HCT116 (cell line): ENCODE measurements around the gene IL21R. TPM values are rescaled to one million over a fixed set of nuclear protein-coding genes. Genes with fewer than 3 reads are reported as not detected.

Source experiments
- ATAC-seq: fragments of 200-7000 bp; cut with Tn5 transposase; 2 replicates; pipeline ENCODE4 v1.9.1; 2020; ENCODE audit warnings: mild to moderate bottlenecking, moderate library complexity
- BruUV-seq: library from RNA; stranded (reverse); fragments of 400-500 nt; replicated peaks from 2 replicates; lab custom pipeline; 2021; lab: Mats Ljungman, UMichigan
- CTCF ChIA-PET: fragments of 300-600 bp; sonication (Branson Sonifier 250); formaldehyde crosslinking; loops from one replicate; lab custom pipeline; 2021; ENCODE audit warnings: antibody characterized with exemption; lab: Charles Lee
- POLR2A ChIA-PET: fragments of 300-600, 350-600 bp; sonication (Branson Sonifier 250); formaldehyde crosslinking; loops from one replicate; lab custom pipeline; 2021; ENCODE audit warnings: antibody characterized with exemption; lab: Charles Lee
- RAD21 ChIA-PET, 2 experiments: fragments of 300-600 bp; sonication (Branson Sonifier 250); formaldehyde crosslinking; loops; one replicate each; lab custom pipeline; 2023; ENCODE audit warnings: low total read pairs in 2 of 2; ENCODE audit not compliant: uncharacterized antibody in 2 of 2, unreplicated experiment in 2 of 2, low non-redundant PET in 1 of 2; lab: Charles Lee
- DNase-seq: peaks from one replicate; pipeline ENCODE4 v3.0.0-alpha.2; 2010; ENCODE audit warnings: low read depth, low spot score
- H2AFZ ChIP-seq: fragments of 200-600 bp; shearing (Covaris generic), sonication (generic); 2 replicates; pipeline ENCODE4 v1.6.1; 2017; ENCODE audit warnings: low read depth, mixed run types, mixed read lengths, antibody characterized with exemption, low read length; ENCODE audit not compliant: poor library complexity, severe bottlenecking
- H3K27ac ChIP-seq: 2 replicates; pipeline ENCODE4 v1.5.1; 2012; ENCODE audit warnings: low read depth, low read length
- H3K27me3 ChIP-seq: fragments of 200-600 bp; sonication (generic); 2 replicates; pipeline ENCODE4 v1.6.1; 2016; ENCODE audit warnings: mixed run types, low read length, mixed read lengths; ENCODE audit not compliant: insufficient read depth
- H3K36me3 ChIP-seq, 2 experiments: fragments of 200-500 bp in 1 of 2; fragments of 200-600 bp in 1 of 2; sonication (Bioruptor generic) in 1 of 2; sonication (generic) in 1 of 2; 2 replicates each; pipeline versions ENCODE4 v1.5.1 to v1.6.1; 2014 to 2016; ENCODE audit warnings: low read length in 2 of 2, inconsistent platforms in 1 of 2, mixed read lengths in 1 of 2, mixed run types in 1 of 2; ENCODE audit not compliant: insufficient read depth in 2 of 2, control insufficient read depth in 1 of 2
- H3K4me1 ChIP-seq, 2 experiments: fragments of 200-600 bp in 1 of 2; sonication (generic) in 1 of 2; 2 replicates each; pipeline versions ENCODE4 v1.5.1 to v1.6.1; 2012 to 2017; ENCODE audit warnings: low read length in 2 of 2, inconsistent platforms in 1 of 2, mild to moderate bottlenecking in 1 of 2, mixed read lengths in 1 of 2, mixed run types in 1 of 2, moderate library complexity in 1 of 2; ENCODE audit not compliant: insufficient read depth in 2 of 2, control insufficient read depth in 1 of 2
- H3K4me2 ChIP-seq: fragments of 200-600 bp; sonication (generic); 2 replicates; pipeline ENCODE4 v1.6.1; 2017; ENCODE audit warnings: mixed run types, low read length, mixed read lengths
- H3K4me3 ChIP-seq, 2 experiments: fragments of 200-600 bp in 1 of 2; sonication (generic) in 1 of 2; replicated peaks in 1 of 2; 2 replicates each; pipeline ENCODE4 v1.5.1; 2011 to 2016; ENCODE audit warnings: low read length in 2 of 2, control low read depth in 1 of 2, low read depth in 1 of 2, mild to moderate bottlenecking in 1 of 2, mixed read lengths in 1 of 2, mixed run types in 1 of 2
- H3K79me2 ChIP-seq: fragments of 200-600 bp; sonication (generic); 2 replicates; pipeline ENCODE4 v1.6.1; 2017; ENCODE audit warnings: mild to moderate bottlenecking, mixed run types, low read length, moderate library complexity, mixed read lengths; ENCODE audit not compliant: insufficient read depth
- H3K9ac ChIP-seq: fragments of 200-600 bp; sonication (generic); 2 replicates; pipeline ENCODE4 v1.6.1; 2016; ENCODE audit warnings: low read length, mixed read lengths
- H3K9me2 ChIP-seq: fragments of 200-600 bp; sonication (generic), shearing (Covaris generic); 2 replicates; pipeline ENCODE4 v1.6.1; 2017; ENCODE audit warnings: mixed run types, mild to moderate bottlenecking, moderate library complexity; ENCODE audit not compliant: insufficient read depth
- H3K9me3 ChIP-seq, 2 experiments: fragments of 200-500 bp in 1 of 2; fragments of 200-600 bp in 1 of 2; sonication (Bioruptor generic) in 1 of 2; sonication (generic) in 1 of 2; 2 replicates each; pipeline ENCODE4 v1.6.1; 2014 to 2017; ENCODE audit warnings: low read length in 2 of 2, mixed read lengths in 2 of 2, inconsistent platforms in 1 of 2, low read depth in 1 of 2, mild to moderate bottlenecking in 1 of 2, mixed run types in 1 of 2, moderate library complexity in 1 of 2; ENCODE audit not compliant: control insufficient read depth in 1 of 2, insufficient read depth in 1 of 2
- H4K20me1 ChIP-seq: fragments of 200-600 bp; sonication (generic), shearing (Covaris generic); 2 replicates; pipeline ENCODE4 v1.6.1; 2017; ENCODE audit warnings: mixed run types, mild to moderate bottlenecking, moderate library complexity; ENCODE audit not compliant: insufficient read depth
- CBX3 ChIP-seq: IDR thresholded peaks from 2 replicates; pipeline ENCODE4 v1.6.1; 2012; ENCODE audit warnings: low read depth
- CTCF ChIP-seq, 3 experiments: fragments of 200-600 bp in 1 of 3; sonication (generic) in 1 of 3; IDR thresholded peaks in 2 of 3; conservative IDR thresholded peaks in 1 of 3; 2 replicates each; pipeline ENCODE4 v1.5.1; 2012 to 2017; ENCODE audit warnings: low read depth in 2 of 3, low read length in 2 of 3, antibody characterized with exemption in 1 of 3, borderline replicate concordance in 1 of 3, control low read depth in 1 of 3, mild to moderate bottlenecking in 1 of 3, mixed read lengths in 1 of 3, mixed run types in 1 of 3, moderate library complexity in 1 of 3; ENCODE audit not compliant: insufficient read depth in 1 of 3
- EZH2 ChIP-seq: fragments of 200-600 bp; sonication (generic); IDR thresholded peaks from 2 replicates; pipeline ENCODE4 v1.6.1; 2017; ENCODE audit warnings: antibody characterized with exemption, mixed run types
- MAX ChIP-seq: IDR thresholded peaks from 2 replicates; pipeline ENCODE4 v1.6.1; 2012
- REST ChIP-seq: IDR thresholded peaks from 2 replicates; pipeline ENCODE4 v1.6.1; 2012; ENCODE audit warnings: low read depth
- SIN3A ChIP-seq: IDR thresholded peaks from 2 replicates; pipeline ENCODE4 v1.6.1; 2012; ENCODE audit warnings: low read depth
- SP1 ChIP-seq: IDR thresholded peaks from 2 replicates; pipeline ENCODE4 v1.6.1; 2012; ENCODE audit warnings: low read depth
- YY1 ChIP-seq: IDR thresholded peaks from 2 replicates; pipeline ENCODE4 v1.6.1; 2011; ENCODE audit warnings: low read length, low read depth, moderate library complexity, mild to moderate bottlenecking; ENCODE audit not compliant: insufficient replicate concordance; ENCODE audit errors: extremely low read depth
- intact Hi-C: fragments of 100-400 bp; cut with micrococcal nuclease; formaldehyde crosslinking; loops from 2 replicates; pipeline ENCODE4 v1.10.0; 2022
- total RNA-seq: library from RNA; stranded (reverse); gene quantifications from one replicate; pipeline ENCODE4 v1.2.1, GENCODE V29; 2021; ENCODE audit not compliant: unreplicated experiment
- TF ChIP-seq, protein P1 (sequence below): IDR thresholded peaks from 2 replicates; pipeline ENCODE4 v1.6.1; 2011; ENCODE audit warnings: mild to moderate bottlenecking, low read length, moderate library complexity; ENCODE audit not compliant: insufficient replicate concordance; ENCODE audit errors: extremely low read depth
- TF ChIP-seq, protein P2 (sequence below): IDR thresholded peaks from 2 replicates; pipeline ENCODE4 v1.6.1; 2012

Gene IL21R
- total RNA-seq, 1 experiment from 2014 or later = 1.2 TPM

DNA sequence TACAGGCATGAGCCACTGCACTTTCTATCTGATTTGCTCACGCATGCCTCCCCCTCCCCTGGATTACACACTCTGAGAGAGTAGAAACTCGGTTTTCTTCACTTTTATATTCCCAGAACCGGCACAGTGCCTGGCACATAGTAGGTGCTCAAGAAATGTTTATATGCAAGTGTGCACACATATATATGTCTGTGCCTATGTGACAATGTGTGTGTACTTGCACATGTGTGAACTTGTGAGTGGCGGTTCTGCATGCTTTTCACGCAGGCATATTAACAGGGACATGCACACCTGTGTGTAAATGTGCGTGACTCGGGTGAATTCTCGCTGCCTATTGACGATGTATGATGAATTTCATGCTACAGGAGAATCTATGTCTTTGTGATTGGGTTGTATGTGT, 22.1 kb upstream of the IL21R start:
- BruUV-seq = no TSS peak
- TF ChIP-seq, protein P1, sequence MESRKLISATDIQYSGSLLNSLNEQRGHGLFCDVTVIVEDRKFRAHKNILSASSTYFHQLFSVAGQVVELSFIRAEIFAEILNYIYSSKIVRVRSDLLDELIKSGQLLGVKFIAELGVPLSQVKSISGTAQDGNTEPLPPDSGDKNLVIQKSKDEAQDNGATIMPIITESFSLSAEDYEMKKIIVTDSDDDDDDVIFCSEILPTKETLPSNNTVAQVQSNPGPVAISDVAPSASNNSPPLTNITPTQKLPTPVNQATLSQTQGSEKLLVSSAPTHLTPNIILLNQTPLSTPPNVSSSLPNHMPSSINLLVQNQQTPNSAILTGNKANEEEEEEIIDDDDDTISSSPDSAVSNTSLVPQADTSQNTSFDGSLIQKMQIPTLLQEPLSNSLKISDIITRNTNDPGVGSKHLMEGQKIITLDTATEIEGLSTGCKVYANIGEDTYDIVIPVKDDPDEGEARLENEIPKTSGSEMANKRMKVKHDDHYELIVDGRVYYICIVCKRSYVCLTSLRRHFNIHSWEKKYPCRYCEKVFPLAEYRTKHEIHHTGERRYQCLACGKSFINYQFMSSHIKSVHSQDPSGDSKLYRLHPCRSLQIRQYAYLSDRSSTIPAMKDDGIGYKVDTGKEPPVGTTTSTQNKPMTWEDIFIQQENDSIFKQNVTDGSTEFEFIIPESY = no peak
- no peak for TF ChIP-seq SIN3A
- TF ChIP-seq, protein P2, sequence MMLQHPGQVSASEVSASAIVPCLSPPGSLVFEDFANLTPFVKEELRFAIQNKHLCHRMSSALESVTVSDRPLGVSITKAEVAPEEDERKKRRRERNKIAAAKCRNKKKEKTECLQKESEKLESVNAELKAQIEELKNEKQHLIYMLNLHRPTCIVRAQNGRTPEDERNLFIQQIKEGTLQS = no peak
- no peak for TF ChIP-seq EZH2
- no peak for TF ChIP-seq YY1
- no peak for TF ChIP-seq MAX
- RAD21 ChIA-PET = no interaction called here
- H3K9me3 ChIP-seq = no peaks in the 10 kb centered on the region
- CTCF ChIA-PET = no interaction called here
- intact Hi-C loops = no loop called here
- H3K4me2 ChIP-seq = no peak overlapping the region
- H3K9ac ChIP-seq = no peak overlapping the region
- no peaks in the 10 kb centered on the region for H3K79me2 ChIP-seq
- no peak overlapping the region for H3K4me3 ChIP-seq
- POLR2A ChIA-PET = no interaction called here
- no peaks in the 10 kb centered on the region for H3K36me3 ChIP-seq
- H2AFZ ChIP-seq = no peak overlapping the region
- H3K27ac ChIP-seq = no peak overlapping the region
- no peaks in the 10 kb centered on the region for H4K20me1 ChIP-seq
- peaks cover 6 to 12% of the 10 kb centered on the region in 2 experiments; a peak in 3 of 4 replicates for H3K4me1 ChIP-seq
- H3K27me3 ChIP-seq = no peaks in the 10 kb centered on the region
- H3K9me2 ChIP-seq = no peaks in the 10 kb centered on the region
- no peak for DNase-seq
- ATAC-seq = no peak

GRCh38 chr16:27381236-27381635, 20.7 kb upstream of the IL21R start:
- DNase-seq = no peak
- ChIA-PET POLR2A (no interaction called here), CTCF (no interaction called here)
- Histone ChIP-seq H3K27ac (no peak overlapping the region), H3K36me3 (no peaks in the 10 kb centered on the region), H3K27me3 (no peaks in the 10 kb centered on the region), H4K20me1 (no peaks in the 10 kb centered on the region), H3K4me2 (no peak overlapping the region), H3K9me2 (no peaks in the 10 kb centered on the region)
- ATAC-seq = no peak
- intact Hi-C loops = no loop called here
- no TSS peak for BruUV-seq
- TF ChIP-seq EZH2 (no peak), MAX (no peak), CTCF (IDR thresholded peaks at IDR 0.05 in 2 of 3, conservative IDR thresholded peaks at IDR 0.05 in 1 of 3; ENCODE audit: borderline replicate concordance in 1 of 3, insufficient read depth in 1 of 3, low read depth in 2 of 3, low read length in 2 of 3) (no peak), CBX3 (no peak), YY1 (no peak), SP1 (no peak), REST (no peak)
- TF ChIP-seq, all 23 proteins: peak for 0
- Histone ChIP-seq H3K9me3 (no peaks in the 10 kb centered on the region), H3K4me3 (no peak overlapping the region), H2AFZ (no peak overlapping the region), H3K9ac (no peak overlapping the region), H3K4me1 (peaks cover 0 to 7% of the 10 kb centered on the region in 2 experiments; a peak in 2 of 4 replicates), H3K79me2 (no peaks in the 10 kb centered on the region)
- RAD21 ChIA-PET = no interaction called here
